IMR-90 (cell line): ENCODE results near the gene KIF5C.

Experiments used
- CHD1 ChIP-seq: IDR thresholded peaks from 2 replicates; pipeline ENCODE4 v1.6.1; 2012; ENCODE audit warnings: low read depth, low read length, improper control_type of control experiment
- MAZ ChIP-seq: IDR thresholded peaks from 2 replicates; pipeline ENCODE4 v1.6.1; 2012; ENCODE audit warnings: low read depth, mild to moderate bottlenecking, low read length, improper control_type of control experiment, moderate library complexity, borderline replicate concordance
- MXI1 ChIP-seq: IDR thresholded peaks from 2 replicates; pipeline ENCODE4 v1.6.1; 2012; ENCODE audit warnings: low read depth, mild to moderate bottlenecking, low read length, moderate library complexity, borderline replicate concordance
- NFE2L2 ChIP-seq: fragments of 150-350 bp; IDR thresholded peaks from 2 replicates; pipeline ENCODE4 v1.6.1; 2016; ENCODE audit warnings: low read depth, mild to moderate bottlenecking, low read length
- POLR2A ChIP-seq: IDR thresholded peaks from 2 replicates; pipeline ENCODE4 v1.6.1; 2012; ENCODE audit warnings: mild to moderate bottlenecking, low read depth, low read length
- RAD21 ChIP-seq: IDR thresholded peaks from 2 replicates; pipeline ENCODE4 v1.6.1; 2012; ENCODE audit warnings: low read length, improper control_type of control experiment
- RFX5 ChIP-seq: IDR thresholded peaks from 2 replicates; pipeline ENCODE4 v1.8.0; 2012; ENCODE audit warnings: low read depth, mild to moderate bottlenecking, low read length, moderate library complexity
- SMC3 ChIP-seq: fragments of 150-350 bp; IDR thresholded peaks from 2 replicates; pipeline ENCODE4 v1.6.1; 2016; ENCODE audit warnings: low read depth, mild to moderate bottlenecking, antibody characterized with exemption, low read length, moderate library complexity
- TF ChIP-seq, protein P1 (sequence below): conservative IDR thresholded peaks from 2 replicates; pipeline ENCODE4 v1.5.1; 2012; ENCODE audit warnings: mild to moderate bottlenecking, low read depth, low read length, improper control_type of control experiment
- TF ChIP-seq, protein P2 (sequence below): fragments of 150-350 bp; IDR thresholded peaks from 2 replicates; pipeline ENCODE4 v1.6.1; 2017; ENCODE audit warnings: mild to moderate bottlenecking, antibody characterized with exemption, low read length, low read depth
- TF ChIP-seq, protein P3 (sequence below): fragments of 150-350 bp; IDR thresholded peaks from 2 replicates; pipeline ENCODE4 v1.6.1; 2016; ENCODE audit warnings: low read depth, mild to moderate bottlenecking, low read length, moderate library complexity, borderline replicate concordance

DNA sequence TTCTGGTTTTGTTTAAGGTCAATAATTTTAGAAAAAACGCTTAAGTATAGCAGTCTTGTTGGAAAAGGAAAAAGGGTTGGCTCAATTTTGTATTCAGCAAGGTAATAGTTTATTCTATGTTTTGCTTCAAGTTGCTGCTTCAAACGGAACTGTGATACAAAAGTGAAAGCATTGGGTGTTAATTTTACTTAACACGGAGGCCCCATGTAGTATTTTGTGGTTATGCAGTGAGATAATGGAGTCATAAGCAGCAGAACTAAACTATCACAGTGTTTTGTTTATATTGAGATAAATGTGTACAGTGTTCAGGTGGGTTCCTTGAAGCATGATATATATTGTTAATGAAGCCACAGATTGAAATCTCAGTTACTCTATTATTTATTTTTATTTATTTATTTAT, 96.5 kb downstream of the KIF5C start:
- TF ChIP-seq, protein P1, sequence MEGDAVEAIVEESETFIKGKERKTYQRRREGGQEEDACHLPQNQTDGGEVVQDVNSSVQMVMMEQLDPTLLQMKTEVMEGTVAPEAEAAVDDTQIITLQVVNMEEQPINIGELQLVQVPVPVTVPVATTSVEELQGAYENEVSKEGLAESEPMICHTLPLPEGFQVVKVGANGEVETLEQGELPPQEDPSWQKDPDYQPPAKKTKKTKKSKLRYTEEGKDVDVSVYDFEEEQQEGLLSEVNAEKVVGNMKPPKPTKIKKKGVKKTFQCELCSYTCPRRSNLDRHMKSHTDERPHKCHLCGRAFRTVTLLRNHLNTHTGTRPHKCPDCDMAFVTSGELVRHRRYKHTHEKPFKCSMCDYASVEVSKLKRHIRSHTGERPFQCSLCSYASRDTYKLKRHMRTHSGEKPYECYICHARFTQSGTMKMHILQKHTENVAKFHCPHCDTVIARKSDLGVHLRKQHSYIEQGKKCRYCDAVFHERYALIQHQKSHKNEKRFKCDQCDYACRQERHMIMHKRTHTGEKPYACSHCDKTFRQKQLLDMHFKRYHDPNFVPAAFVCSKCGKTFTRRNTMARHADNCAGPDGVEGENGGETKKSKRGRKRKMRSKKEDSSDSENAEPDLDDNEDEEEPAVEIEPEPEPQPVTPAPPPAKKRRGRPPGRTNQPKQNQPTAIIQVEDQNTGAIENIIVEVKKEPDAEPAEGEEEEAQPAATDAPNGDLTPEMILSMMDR: no peak
- TF ChIP-seq, protein P2, sequence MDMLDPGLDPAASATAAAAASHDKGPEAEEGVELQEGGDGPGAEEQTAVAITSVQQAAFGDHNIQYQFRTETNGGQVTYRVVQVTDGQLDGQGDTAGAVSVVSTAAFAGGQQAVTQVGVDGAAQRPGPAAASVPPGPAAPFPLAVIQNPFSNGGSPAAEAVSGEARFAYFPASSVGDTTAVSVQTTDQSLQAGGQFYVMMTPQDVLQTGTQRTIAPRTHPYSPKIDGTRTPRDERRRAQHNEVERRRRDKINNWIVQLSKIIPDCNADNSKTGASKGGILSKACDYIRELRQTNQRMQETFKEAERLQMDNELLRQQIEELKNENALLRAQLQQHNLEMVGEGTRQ: no peak
- TF ChIP-seq CHD1: no peak
- no peak for TF ChIP-seq SMC3
- TF ChIP-seq RFX5: no peak
- TF ChIP-seq POLR2A: no peak
- TF ChIP-seq MAZ: no peak
- TF ChIP-seq RAD21: no peak
- TF ChIP-seq, protein P3, sequence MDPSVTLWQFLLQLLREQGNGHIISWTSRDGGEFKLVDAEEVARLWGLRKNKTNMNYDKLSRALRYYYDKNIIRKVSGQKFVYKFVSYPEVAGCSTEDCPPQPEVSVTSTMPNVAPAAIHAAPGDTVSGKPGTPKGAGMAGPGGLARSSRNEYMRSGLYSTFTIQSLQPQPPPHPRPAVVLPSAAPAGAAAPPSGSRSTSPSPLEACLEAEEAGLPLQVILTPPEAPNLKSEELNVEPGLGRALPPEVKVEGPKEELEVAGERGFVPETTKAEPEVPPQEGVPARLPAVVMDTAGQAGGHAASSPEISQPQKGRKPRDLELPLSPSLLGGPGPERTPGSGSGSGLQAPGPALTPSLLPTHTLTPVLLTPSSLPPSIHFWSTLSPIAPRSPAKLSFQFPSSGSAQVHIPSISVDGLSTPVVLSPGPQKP: no peak
- TF ChIP-seq NFE2L2: no peak
- no peak for TF ChIP-seq MXI1
